ENCODE measurements around the gene DTD1. TPM values are rescaled to one million over a fixed set of nuclear protein-coding genes. Genes with fewer than 3 reads are reported as not detected.
"Not testable (repeated sequence)": the region's sequence is repeated elsewhere in the genome, so short reads cannot be mapped to it uniquely, and the experiment has no call there.

Gene DTD1
- polyA plus RNA-seq, 3 donors: 20.6 to 25.9 (median 24.5) TPM

GRCh38 chr20:18754030-18754652 lies 166.3 kb downstream of the DTD1 start:
- H3K27ac ChIP-seq (ENCODE audit: low read depth, low read length): no peak overlapping the region
- WGBS, 3 donors: 45 to 68% (median 51%) methylated on average over 5 of the region's 5 CpGs

- no peak overlapping the region for H3K27ac ChIP-seq (ENCODE audit: low read depth, low read length)
- WGBS, 3 donors: 64 to 85% (median 75%) methylated on average over 3 of the region's 3 CpGs
These were observed 166.8 kb downstream of the DTD1 start for GRCh38 chr20:18754653-18755045.

GRCh38 chr20:18760852-18761251 lies 173.0 kb downstream of the DTD1 start:
- H3K27ac ChIP-seq (ENCODE audit: low read depth, low read length): not testable (repeated sequence)
- 92 to 95% (median 94%) methylated on average over 19 of the region's 19 CpGs for WGBS, 3 donors

GRCh38 chr20:18767676-18768075 lies 179.8 kb downstream of the DTD1 start:
- no peak overlapping the region for H3K27ac ChIP-seq (ENCODE audit: low read depth, low read length)
- WGBS, 3 donors: 54 to 64% (median 55%) methylated on average over 5 of the region's 5 CpGs

- WGBS, 3 donors: 87 to 92% (median 92%) methylated on average over 1 of the region's 1 CpG
- no peak overlapping the region for H3K27ac ChIP-seq (ENCODE audit: low read depth, low read length)
These were observed 185.7 kb downstream of the DTD1 start for GRCh38 chr20:18773566-18773965.

- WGBS, 3 donors: 70 to 90% (median 78%) methylated on average over 2 of the region's 2 CpGs
- no peak overlapping the region for H3K27ac ChIP-seq (ENCODE audit: low read depth, low read length)
These were observed 186.4 kb downstream of the DTD1 start for GRCh38 chr20:18774207-18774606.

GRCh38 chr20:18775633-18776032 lies 187.8 kb downstream of the DTD1 start:
- 85 to 94% (median 91%) methylated on average over 5 of the region's 5 CpGs for WGBS, 3 donors

GRCh38 chr20:18778690-18779392 lies 191.0 kb downstream of the DTD1 start:
- WGBS, 3 donors: 59 to 66% (median 65%) methylated on average over 10 of the region's 10 CpGs
- no peak overlapping the region for H3K27ac ChIP-seq (ENCODE audit: low read depth, low read length)

More at GRCh38 chr20:18775633-18776032, 187.8 kb downstream of the DTD1 start:
- no peak overlapping the region for H3K27ac ChIP-seq (ENCODE audit: low read depth, low read length)

- 86 to 89% (median 87%) methylated on average over 9 of the region's 9 CpGs for WGBS, 3 donors
- no peak overlapping the region for H3K27ac ChIP-seq (ENCODE audit: low read depth, low read length)
These were observed 192.7 kb downstream of the DTD1 start for GRCh38 chr20:18780385-18781130.

GRCh38 chr20:18781509-18781908 lies 193.7 kb downstream of the DTD1 start:
- 68 to 80% (median 77%) methylated on average over 3 of the region's 3 CpGs for WGBS, 3 donors
- H3K27ac ChIP-seq (ENCODE audit: low read depth, low read length): no peak overlapping the region

GRCh38 chr20:18783385-18783959 lies 195.6 kb downstream of the DTD1 start:
- 69 to 87% (median 82%) methylated on average over 5 of the region's 5 CpGs for WGBS, 3 donors

GRCh38 chr20:18787046-18787445 lies 199.2 kb downstream of the DTD1 start:
- 77 to 88% (median 86%) methylated on average over 2 of the region's 2 CpGs for WGBS, 3 donors

More at GRCh38 chr20:18783385-18783959, 195.6 kb downstream of the DTD1 start:
- no peak overlapping the region for H3K27ac ChIP-seq (ENCODE audit: low read depth, low read length)

GRCh38 chr20:18788021-18788420 lies 200.2 kb downstream of the DTD1 start:
- no peak overlapping the region for H3K27ac ChIP-seq (ENCODE audit: low read depth, low read length)

More at GRCh38 chr20:18787046-18787445, 199.2 kb downstream of the DTD1 start:
- H3K27ac ChIP-seq (ENCODE audit: low read depth, low read length): not testable (repeated sequence)

- WGBS, 3 donors: 57 to 70% (median 58%) methylated on average over 3 of the region's 3 CpGs
- H3K27ac ChIP-seq (ENCODE audit: low read depth, low read length): no peak overlapping the region
These were observed 202.9 kb downstream of the DTD1 start for GRCh38 chr20:18790787-18791186.

GRCh38 chr20:18793625-18794427 lies 206.0 kb downstream of the DTD1 start:
- no peak overlapping the region for H3K27ac ChIP-seq (ENCODE audit: low read depth, low read length)
- WGBS, 3 donors: 5 to 7% (median 6%) methylated on average over 29 of the region's 29 CpGs

GRCh38 chr20:18794428-18794787 lies 206.6 kb downstream of the DTD1 start:
- 54 to 58% (median 56%) methylated on average over 3 of the region's 3 CpGs for WGBS, 3 donors
- no peak overlapping the region for H3K27ac ChIP-seq (ENCODE audit: low read depth, low read length)

- no peak overlapping the region for H3K27ac ChIP-seq (ENCODE audit: low read depth, low read length)
- WGBS, 3 donors: 80 to 97% (median 96%) methylated on average over 4 of the region's 4 CpGs
These were observed 207.5 kb downstream of the DTD1 start for GRCh38 chr20:18795366-18795765.

- WGBS, 3 donors: 96 to 99% (median 97%) methylated on average over 2 of the region's 2 CpGs
- H3K27ac ChIP-seq (ENCODE audit: low read depth, low read length): no peak overlapping the region
These were observed 208.5 kb downstream of the DTD1 start for GRCh38 chr20:18796282-18796833.

All from adipose tissue (tissue), 3 donors.